NCI-H82 (cell line): ENCODE data around the gene ZC2HC1C.
"Not testable (repeated sequence)": the region's sequence is repeated elsewhere in the genome, so short reads cannot be mapped to it uniquely, and the experiment has no call there.

ENCODE experiments used
- DNase-seq: peaks from one replicate; lab custom pipeline; 2025; lab: John Stamatoyannopoulos, UW

ZC2HC1C gene

DNA sequence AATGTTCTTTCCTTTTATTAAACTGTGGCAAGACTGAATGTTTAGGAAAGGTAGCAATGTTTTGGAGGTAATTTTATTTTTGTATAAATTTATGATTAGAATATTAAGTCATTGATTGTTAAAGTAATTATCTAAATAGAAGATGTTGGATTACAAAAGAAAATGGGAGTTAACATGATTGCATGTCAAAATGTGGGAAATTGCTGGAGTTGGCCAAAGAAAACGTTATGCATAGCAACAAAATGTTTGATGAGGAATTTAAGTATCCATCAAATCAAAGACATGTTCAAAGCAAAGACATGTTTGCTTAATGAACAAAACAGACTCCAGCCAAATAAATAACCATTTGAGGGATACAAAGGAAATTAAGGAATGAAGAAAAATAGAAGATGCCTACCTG is 15.0 kb upstream of the ZC2HC1C start:
- DNase-seq, result no peak

DNA sequence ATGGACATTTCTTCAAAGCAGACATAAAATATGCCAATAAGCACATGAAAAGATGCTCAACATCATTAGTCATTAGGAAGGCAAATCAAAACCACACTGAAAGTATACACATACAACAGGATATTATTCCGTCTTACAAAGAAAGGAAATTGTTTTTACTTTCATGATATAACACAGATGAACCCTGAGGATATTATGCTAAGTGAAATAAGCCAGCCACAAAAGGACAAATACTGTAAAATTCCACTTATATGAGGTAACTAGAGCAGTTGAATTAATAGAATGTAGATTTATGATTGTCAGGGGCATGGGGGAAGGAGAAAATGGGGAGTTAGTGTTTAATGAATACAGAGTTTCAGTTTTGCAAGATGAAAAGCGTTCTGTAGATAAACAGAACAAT is 9.8 kb upstream of the ZC2HC1C start:
- DNase-seq, result no peak

DNA sequence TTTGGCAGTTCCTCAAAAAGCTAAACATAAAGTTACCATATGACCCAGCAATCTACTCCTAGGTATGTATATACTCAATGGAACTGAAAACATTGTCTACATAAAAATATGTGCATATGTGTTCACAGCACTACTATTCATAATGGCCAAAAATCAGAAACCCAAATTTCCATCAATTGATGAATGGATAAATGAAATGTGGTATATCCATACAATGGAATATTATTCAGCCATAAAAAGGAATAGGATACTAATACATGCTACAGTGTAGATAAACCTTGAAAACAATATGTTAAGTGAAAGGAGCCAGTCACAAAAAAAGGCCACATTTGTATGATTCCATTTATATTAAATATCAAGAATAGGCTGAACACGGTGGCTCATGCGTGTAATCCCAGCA is 9.0 kb upstream of the ZC2HC1C start:
- no peak for DNase-seq

DNA sequence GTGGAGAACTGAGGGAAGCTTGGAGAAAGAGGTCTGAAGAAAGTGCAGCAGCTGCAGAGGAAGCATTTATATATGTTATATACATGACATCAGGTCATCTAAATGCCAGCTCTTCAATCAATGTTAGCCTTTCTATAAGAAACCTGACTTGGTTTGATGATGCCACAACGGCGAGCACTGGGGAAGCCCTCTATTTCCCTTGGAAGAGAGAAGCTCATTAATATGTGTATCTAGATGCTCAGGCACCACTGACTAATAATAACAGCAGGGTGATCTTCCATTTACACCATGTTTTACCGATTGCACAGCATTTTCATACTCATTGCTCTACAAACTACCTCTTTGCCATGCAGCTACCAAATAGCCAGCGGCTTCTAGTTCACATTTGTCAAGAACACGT is 6.4 kb upstream of the ZC2HC1C start:
- no peak for DNase-seq

DNA sequence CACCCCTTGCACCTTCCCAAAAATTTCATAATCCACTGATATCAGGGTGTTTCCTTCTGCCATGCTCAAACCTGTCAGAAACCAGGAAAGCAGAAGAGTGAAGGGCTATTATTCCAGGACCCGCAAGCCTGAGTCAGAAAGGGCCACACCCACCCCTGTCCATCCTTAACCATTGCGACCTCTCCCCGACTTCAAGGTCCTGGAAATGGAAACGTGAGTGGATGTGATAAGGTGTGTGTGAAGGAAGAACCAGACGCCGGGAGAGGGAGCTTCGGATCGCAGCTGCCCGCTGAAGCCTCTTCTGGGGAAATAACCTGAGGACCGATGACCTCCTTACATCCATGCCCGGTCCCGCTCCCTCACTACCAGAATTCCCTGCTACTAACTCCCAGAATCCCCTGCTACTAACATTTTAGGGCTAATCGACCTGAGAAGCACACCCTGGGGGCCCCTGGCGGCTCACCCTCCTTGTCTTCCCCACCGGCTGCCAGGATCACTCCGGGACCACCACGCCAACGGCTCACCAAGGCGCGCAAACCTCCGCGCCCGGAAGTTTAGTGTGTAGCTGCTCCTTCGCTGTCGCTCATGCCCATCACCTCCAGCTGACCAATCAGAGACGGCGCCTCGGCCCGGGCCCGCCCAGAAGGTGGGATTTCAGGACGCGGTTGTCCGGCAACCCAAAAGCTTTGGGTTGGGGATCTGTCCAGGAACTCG is 5.8 kb upstream of the ZC2HC1C start, which contains the start of gene ACYP1:
Gene ACYP1, minus strand, starts transcription at position 534 of the 714 bp plus-strand sequence. Its CDS starts 471 bp downstream, at position 63.
- DNase-seq, result peak; percentile 93

DNA sequence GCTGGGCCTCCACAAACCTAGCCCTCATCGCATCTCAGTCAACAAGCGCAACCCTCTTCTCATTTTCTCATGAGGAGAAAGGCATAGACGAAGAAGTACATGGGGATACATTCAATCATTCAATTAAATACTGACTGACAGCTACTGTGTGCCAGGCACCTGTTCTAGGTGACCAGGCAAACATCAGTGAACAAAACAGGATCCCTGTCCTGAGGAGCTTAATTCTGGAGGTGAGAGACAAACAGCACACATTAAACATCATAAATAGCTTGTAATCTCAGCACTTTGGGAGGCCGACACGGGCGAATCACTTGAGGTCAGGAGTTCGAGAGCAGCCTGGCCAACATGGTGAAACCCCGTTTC is 5.3 kb upstream of the ZC2HC1C start:
- DNase-seq, result no peak

DNA sequence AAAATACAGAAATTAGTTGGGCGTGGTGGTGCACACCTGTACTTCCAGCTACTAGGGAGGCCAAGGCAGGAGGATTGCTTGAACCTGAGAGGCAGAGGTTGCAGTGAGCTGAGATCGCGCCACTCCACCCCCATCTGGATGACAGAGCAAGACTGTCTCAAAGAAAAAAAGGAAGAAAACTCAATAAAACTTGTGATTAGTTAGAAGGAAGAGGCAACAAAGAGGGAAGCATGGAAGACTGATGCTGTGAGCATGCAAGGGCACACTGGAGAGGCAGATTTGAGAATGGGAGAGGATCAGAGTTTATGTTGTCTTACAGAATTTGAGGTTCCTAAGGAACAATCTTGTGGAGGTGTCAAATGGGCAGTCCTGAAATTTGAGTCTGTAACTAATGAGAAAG is 2.8 kb upstream of the ZC2HC1C start:
- DNase-seq, result no peak

DNA sequence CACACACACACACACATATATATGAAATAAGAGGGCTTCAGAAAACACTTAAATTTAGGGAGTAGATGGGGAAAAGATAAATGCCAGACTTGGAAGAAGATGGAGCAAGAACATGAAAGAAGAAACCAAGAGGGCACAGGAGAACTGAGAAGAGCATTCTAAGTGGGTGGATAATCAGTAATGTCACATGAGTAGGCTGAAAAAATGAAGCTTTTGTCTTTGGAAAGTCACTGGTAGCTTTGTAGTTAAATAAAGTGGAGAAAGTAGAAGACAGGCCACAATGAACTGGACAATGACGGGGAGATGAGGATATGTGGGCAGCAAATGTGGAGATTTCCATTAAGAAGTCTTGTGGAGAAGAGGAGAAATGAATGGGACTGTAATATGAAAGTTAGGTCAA is 2.2 kb upstream of the ZC2HC1C start:
- DNase-seq, result no peak

DNA sequence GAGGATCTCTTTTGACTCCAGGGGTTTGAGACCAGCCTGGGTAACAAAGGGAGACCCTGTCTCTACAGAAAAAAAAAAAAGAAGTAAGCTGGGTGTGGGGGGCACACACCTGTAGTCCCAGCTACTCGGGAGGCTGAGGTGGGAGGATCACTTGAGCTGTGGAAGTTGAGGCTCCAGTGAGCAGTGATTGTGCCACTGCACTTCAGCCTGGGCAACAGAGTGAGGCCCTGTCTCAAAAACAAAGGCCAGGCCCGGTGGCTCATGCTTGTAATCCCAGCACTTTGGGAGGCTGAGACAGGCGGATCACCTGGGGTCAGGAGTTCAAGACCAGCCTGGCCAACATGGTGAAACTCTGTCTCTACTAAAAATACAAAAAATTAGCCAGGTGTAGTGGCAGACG is 1.7 kb upstream of the ZC2HC1C start:
- not testable (repeated sequence) for DNase-seq

DNA sequence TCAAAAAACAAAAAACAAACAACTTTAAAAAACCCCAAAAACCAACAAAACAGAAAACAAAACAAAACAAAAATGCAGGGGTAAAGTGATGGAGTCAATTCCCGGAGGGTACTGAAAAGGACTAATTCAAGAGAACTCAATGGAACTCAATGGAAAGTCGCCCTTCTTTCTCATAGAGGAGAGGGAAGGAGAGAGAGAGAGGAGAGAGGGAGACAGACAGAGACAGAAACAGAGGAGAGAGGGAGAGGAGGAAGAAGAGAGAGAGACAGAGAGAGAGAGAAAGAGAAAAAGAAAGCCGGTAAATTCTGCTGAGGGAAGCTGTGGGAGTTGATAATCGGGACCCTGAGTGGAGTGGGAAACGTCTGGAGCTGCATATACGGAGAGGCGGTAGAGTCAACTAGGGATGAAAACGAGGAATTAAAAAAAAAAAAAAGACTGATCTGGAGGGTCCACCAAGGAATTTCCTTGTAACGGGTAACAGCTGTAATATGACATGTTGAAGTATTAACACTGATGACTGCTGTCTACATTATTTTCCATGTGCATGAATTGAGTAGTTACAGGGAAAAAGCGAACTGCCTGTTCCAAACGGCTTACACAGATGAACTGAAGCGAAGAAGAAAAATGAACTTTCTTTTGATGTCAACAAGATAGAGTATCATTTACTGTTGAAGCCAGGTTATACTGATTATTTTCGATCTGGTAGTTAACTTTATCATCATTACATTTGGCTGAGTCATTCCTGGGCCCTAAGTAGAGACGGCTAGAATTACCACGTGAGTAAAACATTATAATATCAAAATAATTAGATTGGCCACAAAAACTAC is 934 bp upstream of the ZC2HC1C start:
- no peak for DNase-seq

DNA sequence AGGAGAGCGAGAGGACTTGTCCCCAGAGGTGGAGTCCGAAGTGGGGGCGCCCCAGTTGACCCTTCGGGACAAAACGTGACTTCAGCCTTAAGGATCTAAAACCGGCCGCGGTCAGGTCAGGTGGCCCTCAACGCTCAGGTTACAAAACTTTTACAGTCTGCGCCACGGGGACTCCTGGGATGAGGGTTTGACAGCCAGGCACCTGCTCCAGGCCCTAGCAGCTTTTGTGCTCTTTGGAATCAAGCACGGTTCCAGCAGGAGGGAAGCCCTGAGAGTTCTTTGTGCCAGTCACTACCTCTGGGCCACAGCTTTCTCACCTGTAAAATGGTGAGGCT is 337 bp downstream of the ZC2HC1C start:
- DNase-seq, result no peak

DNA sequence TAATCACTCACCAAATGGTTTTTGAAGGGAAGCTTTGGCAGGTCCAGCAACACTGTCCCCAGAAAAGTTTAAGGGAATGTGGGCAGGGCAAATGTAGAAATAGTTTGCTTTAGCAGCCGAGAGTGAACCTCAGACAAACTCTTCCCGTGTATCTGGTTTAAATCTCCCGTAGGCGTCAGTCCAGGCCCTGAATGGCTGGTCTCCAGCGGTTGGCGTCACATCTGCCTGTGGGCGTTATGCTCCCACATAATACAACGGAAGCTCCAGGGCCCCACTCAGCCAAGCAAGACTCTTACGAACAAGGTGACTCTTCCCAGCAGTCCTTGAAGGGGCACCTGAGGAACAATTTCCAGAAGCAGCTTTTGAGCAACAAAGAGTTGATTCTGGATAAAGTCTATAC is 942 bp downstream of the ZC2HC1C start:
- DNase-seq, result no peak

DNA sequence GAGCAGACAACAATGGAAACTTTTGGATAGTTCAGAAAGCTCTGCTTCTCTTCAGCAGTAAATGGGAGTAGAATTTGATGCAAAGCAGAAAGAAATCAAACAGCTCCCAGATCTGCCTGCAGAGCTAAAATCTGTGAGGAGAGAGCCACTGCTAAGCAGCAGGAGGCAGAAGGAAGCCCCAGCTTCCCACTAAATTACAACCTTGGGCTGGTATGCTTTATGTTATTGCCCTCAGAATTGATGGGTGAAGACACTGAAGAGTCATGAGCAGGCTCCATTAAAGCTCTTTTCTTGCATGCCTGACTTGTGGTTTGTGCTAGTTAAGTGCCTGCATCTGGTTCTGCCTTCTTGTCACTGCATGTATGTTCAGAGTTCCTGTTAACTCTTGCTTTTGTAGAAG is 8.4 kb downstream of the ZC2HC1C start:
- DNase-seq, result no peak

DNA sequence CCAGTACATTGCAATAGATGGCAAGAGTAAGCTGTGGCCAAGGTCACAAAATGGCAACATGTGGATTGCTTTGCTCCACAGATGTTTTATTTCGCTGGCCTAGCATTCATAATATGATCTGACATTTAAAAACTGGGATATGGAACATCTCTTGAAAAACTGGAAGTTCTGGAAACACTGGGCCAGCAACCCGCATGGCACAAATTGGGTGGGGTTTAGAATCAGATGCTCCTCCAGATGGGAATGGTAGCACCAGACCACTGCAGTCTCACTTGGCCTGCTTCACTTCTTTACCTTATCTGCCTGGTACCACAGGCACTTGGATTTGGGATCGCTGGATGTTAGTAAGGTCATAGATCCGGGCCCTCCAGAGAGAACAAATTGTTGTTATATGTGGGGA is 10.1 kb downstream of the ZC2HC1C start:
- no peak for DNase-seq

DNA sequence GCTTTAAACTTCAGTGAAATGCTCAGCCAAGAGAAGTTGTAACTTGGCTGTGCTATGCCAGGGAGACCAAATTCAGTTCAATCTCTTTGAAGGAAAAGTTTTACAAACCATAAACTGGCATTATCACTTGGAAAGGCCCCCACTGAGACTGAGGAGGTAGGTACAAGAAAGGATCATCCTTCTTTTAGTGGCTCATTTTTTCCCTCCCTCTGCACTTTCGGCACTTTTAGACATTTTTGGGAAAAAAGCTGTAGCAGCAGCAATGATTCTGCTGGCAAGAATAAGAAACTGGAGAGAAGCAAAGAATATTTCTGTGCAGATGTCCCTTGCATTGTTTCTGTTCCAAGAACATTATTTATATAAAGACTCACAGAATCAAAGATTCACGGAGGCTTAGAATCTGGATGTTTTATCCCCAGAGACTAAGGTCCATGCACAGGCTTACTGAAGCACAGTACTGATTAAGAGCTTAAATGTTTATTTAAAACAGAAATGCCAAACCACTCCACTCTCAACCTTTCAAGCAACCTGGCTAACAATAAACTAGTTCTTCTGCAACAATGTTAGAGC is 12.3 kb downstream of the ZC2HC1C start:
- no peak for DNase-seq

DNA sequence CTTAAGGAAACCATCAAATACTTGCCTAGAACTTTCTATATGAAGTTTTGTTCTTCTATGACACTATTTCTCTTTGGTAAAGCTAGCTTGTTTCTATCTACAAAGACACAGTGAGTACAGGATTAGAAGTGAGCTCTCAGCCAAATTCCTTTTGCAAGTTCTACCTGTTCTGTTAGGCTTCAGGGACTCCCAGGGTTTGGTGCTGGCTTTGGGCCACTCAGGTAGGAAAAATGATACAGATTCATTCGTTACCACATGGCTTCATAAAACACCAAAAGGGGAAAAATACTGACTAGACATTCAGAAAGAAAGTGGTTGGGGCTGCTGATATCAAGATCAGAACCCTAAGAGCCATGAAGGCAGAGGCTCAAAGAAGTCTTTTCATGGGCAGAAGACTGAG is 13.8 kb downstream of the ZC2HC1C start:
- no peak for DNase-seq

DNA sequence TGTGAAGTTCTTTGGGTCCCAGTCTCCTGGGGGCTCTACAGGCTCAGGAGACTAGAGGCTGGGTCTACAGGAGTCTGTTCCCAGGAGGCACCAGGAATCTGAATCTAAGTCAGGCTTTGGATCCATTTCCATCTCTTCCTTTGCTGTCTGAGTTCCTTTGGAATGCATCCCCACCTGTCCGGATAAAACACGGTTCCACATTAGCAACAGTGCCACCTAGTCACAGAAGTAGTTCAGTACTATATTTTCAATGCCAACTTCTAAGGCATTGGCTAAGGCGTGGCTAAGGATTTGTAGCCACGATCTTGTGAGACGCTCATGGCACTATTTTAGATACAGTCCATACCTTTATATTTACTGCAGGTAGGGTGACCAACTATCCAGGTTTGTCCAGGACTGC is 15.1 kb downstream of the ZC2HC1C start:
- DNase-seq, result peak; percentile 3

DNA sequence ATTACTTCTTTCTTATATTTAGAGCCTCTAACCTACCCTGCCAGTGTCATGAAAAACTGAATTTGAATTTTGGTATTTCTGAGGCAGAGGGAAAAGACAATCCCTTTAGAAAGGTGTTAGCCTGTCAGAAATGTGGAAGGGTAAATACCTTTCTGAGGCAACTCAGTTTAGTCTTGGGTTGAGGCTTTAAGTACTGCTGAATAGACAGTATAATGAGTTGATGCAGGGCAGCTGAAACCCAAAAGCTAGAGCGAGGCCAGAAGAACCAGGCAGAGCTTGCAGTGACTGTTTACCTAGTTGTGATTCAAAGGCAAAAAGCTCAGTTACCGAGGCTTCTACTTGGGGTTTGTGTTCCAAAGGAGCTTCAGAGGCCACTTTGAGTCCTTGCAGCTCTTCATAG is 18.7 kb downstream of the ZC2HC1C start:
- DNase-seq, result no peak

DNA sequence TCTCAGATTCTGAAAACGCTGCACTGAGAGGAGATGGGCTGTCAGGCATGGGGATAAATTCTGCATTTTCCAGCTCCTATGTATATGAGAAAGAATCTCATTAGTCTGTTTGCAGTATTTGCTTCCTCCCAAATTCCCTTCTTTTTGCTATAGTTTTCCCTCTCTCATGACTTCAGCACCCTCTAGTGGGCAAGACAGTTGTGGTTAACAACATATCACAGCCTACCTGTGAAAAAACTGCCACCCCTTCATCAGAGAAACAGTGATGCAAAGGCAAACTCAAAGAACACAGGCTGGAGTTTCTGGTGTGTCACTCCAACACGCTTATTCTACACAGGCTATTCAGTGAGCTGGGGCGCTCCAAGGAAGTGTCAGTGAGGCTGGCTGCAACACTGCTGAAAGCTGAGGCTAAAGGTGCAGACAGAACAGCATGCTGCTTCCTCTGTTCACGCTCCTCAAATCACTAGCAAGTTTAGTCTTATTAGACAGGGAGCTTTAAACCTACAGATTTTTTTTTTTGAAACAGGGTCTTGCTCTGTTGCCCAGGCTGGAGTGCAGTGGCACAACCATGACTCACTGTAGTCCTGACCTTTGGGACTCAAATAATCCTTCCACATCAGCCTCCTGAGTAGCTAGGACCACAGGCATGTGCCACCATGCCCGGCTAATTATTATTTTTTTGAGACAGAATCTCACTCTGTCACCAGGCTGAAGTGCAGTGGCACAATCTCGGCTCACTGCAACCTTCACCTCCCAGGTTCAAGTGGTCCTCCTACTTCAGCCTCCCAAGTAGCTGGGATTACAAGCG is 19.3 kb downstream of the ZC2HC1C start:
- DNase-seq, result peak; percentile 75

DNA sequence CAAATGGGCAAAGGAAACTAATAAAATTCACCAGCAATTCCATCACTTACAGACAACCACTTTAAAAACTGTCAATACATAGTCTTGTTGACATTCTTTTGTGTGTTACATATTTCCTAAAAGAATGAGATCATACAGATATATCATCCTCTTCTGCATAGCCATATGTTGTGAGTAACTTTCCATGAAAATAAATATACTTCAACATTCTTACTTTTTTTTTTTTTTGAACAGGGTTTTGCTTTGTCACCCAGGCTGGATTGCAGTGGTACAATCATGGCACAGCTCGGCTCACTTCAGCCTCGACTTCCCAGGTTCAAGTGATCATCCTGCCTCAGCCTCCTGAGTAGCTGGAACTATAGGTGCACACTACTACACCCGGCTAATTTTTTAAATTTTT is 20.9 kb downstream of the ZC2HC1C start:
- no peak for DNase-seq

DNA sequence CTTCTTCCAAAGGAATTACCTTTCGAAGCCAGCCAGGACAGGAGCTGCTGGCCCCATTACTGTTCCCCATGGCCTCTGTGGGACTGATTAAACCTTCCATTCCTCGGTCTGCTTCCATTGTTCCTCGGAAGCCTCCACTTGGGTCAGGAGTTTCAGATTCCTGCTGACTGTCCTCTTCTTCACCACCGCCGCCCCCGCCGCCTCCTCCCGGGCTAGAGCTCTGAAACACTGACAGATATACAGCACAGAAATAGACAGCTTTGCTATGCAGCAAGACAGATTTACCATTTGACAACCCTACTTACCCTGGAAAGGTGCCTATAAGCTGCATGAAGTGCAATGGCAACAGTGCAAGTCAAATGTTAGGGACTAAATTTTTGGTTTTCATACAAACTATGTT is 21.8 kb downstream of the ZC2HC1C start:
- no peak for DNase-seq

DNA sequence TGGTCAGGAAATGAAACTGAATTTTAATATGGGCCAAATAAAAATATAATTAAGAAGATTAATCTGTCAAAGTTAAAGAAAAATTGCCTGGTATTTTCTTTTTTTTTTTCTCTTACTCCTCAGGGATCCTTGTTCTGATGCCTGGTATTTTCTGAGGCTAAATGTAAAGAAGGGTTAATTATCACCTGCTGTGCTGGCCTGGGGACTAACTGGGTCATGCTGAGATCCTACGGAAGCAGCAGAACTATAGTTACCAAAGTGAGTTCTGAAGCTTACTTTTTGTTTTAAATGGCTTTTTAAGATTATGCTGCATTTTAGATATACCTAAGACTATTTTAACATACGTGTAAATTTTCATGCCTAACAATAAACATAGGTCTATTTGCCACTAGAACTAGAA is 23.3 kb downstream of the ZC2HC1C start:
- DNase-seq, result no peak

DNA sequence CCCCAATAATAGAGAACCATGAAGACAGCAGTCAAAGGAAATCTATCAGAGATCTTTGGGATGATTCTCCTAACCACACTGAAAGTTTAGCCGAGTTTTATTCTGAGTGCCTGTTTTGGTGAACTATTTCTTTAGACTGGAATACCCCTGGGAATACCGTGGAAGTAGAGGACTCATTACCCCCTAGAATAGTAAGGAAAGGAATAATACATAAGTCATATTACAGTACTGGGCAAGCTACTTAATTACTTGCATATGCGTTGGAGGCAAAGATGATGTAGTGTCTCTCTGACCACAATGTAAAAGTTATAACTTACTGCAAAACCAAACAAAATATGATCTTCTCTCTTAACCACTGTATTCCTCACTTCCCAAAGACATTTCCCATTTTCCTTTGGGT is 25.5 kb downstream of the ZC2HC1C start:
- no peak for DNase-seq
